HG02798 (cell line): Measurements from ENCODE around the gene AP3S2.
A peak's percentile ranks its signal among the peaks of the same experiment; 100 is the strongest.
"Not testable (repeated sequence)": the region's sequence is repeated elsewhere in the genome, so short reads cannot be mapped to it uniquely, and the experiment has no call there.

Source experiments
- ATAC-seq: cut with Tn5 transposase; IDR thresholded peaks from one replicate; pipeline ENCODE4 v1.9.1; 2021; ENCODE audit warnings: mild to moderate bottlenecking; ENCODE audit not compliant: unreplicated experiment, poor library complexity

AP3S2 gene

DNA sequence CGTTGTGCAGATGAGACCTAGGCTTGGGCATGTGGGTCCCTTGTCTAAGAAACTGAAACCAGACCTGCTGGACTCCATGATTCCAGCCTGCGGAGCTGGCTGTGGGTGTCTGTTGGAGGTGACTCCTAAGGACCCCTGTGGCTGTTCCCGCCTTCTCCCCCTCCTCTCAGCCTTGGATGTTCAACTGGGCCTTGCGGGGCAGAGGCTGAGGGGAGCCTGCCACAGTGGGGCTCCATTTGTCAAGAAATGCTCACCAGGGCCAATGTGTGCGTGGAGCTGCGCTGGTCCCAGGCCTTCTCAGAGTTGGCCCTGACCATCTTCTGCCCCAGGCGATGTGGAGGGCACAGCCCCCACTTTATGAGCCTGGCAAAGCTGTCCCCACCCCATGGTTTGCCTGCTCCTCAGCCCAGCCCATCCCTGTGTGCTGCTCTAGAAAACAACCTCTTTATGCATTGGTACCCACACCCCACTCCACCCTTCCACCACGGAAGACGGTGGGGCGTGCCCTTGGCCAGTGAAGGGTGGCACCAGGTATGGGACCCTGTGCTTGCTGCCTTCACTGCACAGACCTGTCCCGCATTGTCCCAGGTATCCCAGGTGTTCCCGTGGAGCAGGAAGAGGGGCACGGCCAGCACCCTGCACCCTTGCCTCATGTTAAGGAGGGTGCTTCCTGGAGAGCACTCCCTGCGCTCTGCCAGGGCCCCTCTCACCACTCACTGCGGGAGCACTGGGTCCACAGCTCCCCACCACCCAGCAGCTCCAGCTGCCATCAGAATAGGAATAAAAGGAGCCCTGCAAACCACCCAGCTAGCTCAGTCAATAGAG is 109.7 kb downstream of the AP3S2 start:
- ATAC-seq = no peak

GRCh38 chr15:89783111-89783860 is 110.5 kb downstream of the AP3S2 start:
- ATAC-seq = no peak

DNA sequence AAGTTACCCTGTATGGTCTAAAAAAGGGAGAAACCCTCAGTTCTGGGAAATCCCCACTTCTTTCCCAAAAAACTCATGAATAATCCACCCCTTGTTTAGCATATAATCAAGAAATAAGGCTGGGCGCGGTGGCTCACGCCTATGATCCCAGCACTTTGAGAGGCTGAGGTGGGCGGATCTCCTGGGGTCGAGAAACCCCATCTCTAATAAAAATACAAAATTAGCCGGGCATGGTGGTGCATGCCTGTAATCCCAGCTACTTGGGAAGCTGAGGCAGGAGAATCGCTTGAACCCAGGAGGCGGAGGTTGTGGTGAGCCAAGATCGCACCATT is 111.2 kb downstream of the AP3S2 start:
- ATAC-seq = not testable (repeated sequence)

GRCh38 chr15:89781891-89782618 is 111.7 kb downstream of the AP3S2 start:
- peak; percentile 37 for ATAC-seq

GRCh38 chr15:89781055-89781454 is 112.7 kb downstream of the AP3S2 start:
- peak; percentile 31 for ATAC-seq

DNA sequence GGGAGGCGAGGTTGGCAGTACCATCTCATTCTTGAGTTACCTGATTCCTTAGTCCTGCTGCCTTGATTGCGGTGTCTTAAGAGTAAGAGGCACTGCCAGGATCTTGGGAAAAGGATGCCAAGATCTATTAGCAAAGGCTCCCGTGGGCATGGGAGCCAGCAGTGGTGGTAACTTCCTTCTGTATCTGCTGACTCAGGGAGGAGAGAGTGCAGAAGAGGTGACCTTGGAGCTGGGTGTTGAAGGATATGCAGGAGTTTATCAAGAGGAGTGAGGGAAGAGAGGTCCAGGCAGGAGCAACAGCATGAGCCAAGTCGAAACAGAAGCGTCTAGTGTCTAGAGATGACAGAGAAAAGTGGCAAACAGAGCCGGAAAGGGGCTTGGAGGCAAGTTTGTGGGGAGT is 113.2 kb downstream of the AP3S2 start:
- no peak for ATAC-seq
